ENCODE data around the gene CLECL1.
"Not testable (repeated sequence)": the region's sequence is repeated elsewhere in the genome, so short reads cannot be mapped to it uniquely, and the experiment has no call there.

The CLECL1 gene

DNA sequence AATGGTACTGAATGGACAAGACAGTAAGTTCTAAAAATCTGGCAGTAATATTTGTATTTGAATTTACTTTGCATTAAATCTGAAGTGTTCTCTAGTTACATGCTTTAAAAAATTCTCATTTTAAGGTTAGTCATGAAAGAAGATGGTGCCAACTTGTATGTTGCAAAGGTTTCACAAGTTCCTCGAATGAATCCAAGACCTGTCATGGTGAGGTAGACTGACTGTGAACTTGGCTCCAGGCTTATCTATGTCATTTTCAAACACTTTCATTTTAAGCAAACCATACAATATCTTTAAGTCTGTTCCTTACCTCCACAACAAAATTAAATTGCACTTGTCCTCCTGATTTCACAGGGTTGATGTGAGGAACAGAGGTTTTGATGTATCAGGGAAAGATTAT lies 40.0 kb downstream of the CLECL1 start:
- DNase-seq, result no peak

DNA sequence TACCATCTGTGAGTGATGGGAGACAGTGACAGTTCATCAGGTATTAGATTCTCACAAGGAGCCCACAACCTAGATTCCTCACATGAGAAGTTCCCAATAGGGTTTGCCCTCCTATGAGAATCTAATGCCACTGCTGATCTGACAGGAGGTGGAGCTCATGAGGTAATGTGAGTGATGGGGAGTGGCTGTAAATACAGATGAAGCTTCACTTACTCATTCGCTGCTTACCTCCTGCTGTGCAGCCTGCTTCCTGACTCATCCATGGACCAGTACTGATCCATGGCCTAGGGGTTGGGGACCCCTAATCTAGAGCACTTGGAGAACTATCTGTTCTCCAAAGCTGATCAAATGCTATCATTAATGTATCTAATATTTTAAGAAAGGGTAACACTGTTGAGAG lies 45.7 kb downstream of the CLECL1 start:
- DNase-seq, result no peak

DNA sequence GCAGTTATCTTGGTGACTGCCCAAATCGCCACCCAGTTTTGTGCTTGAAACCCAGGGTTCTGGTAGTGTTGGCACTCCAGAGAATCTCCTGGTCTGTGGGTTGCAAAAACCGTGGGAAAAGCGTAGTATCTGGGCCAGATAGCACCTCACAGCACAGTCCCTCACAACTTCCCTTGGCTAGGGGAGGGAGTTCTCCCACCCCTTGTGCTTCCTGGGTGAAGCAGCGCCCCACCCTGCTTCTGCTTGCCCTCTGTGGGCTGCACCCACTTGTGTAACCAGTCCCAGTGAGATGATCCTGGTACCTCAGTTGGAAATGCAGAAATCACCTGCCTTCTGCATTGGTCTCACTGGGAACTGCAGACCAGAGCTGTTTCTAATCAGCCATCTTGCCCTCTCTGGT lies 47.0 kb downstream of the CLECL1 start:
- DNase-seq, result no peak

DNA sequence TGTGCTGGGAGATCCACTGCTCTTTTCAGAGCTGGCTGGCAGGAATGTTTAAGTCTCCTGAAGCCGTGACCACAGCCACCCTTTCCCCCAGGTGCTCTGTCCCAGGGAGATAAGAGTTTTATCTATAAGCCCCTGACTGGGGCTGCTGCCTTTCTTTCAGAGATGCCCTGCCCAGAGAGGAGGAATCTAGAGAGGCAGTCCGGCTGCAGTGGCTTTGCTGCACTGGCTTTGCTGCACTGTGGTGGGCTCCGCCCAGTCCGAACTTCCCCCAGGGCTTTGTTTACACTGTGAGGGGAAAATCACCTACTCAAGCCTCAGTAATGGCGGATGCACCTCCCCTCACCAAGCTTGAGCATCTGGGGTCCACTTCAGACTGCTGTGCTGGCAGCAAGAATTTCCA lies 47.5 kb downstream of the CLECL1 start:
- DNase-seq, result not testable (repeated sequence)

- DNase-seq, result not testable (repeated sequence)
Measured at GRCh38 chr12:9682949-9683348, 49.9 kb downstream of the CLECL1 start.

DNA sequence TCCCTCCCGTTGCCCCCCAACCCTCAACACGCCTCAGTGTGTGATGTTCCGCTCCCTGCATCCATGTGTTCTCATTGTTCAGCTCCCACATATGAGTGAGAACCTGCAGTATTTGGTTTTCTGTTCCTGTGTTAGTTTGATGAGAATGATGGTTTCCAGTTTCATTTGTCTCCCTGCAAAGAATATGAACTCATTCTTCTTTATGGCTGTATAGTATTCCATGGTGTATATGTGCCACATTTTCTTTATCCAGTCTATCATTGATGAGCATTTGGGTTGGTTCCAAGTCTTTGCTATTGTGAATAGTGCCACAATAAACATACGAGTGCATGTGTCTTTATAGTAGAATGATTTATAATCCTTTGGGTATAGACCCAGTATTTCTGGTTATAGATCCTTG lies 50.4 kb downstream of the CLECL1 start:
- not testable (repeated sequence) for DNase-seq

- no peak for DNase-seq
Measured at GRCh38 chr12:9674226-9674590, 58.7 kb downstream of the CLECL1 start.

GRCh38 chr12:9673404-9674225 lies 59.3 kb downstream of the CLECL1 start:
- no peak for DNase-seq
